Loucy (cell line): ENCODE measurements around the gene CCDC90B.

Experiments
- CTCF ChIP-seq: fragments of 200-600 bp; sonication (generic); conservative IDR thresholded peaks from 2 replicates; pipeline ENCODE4 v1.5.1; 2014; ENCODE audit warnings: mild to moderate bottlenecking, antibody characterized with exemption, low read length
- EZH2phosphoT487 ChIP-seq: fragments of 200-600 bp; IDR thresholded peaks from 2 replicates; pipeline ENCODE4 v1.6.1; 2018; ENCODE audit warnings: antibody characterized with exemption, mild to moderate bottlenecking, moderate library complexity, borderline replicate concordance

GRCh38 chr11:83255366-83255765 lies 30.8 kb downstream of the CCDC90B start:
- no peak for TF ChIP-seq EZH2phosphoT487
- TF ChIP-seq CTCF = no peak
